Measurements from ENCODE around the gene AMELX. TPM values are rescaled to one million over a fixed set of nuclear protein-coding genes. Genes with fewer than 3 reads are reported as not detected.

AMELX gene
- not detected in 2 replicates for total RNA-seq

DNA sequence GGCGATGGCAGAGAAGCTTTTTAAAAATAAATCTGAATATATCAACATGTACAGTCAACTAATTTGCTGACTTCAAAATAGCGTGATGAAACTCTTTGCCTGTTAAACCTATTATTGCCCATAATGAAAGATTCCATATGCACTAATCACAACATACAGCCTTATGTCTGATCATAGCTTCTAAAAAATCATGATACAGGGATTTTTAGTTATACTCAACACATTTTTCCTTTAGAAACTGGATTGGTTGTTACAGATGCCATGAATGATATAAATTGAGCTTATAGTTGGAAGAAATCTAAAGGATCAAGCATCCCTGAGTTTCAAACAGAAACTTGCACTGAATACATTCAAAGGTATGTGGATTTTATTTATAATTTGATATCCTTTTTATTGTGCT, at the start of gene AMELX:
Gene AMELX, plus strand, starts transcription at position 301 of the 400 bp plus-strand sequence. CDS start 1,376 bp downstream, outside the sequence.
- TF ChIP-seq, protein P1, sequence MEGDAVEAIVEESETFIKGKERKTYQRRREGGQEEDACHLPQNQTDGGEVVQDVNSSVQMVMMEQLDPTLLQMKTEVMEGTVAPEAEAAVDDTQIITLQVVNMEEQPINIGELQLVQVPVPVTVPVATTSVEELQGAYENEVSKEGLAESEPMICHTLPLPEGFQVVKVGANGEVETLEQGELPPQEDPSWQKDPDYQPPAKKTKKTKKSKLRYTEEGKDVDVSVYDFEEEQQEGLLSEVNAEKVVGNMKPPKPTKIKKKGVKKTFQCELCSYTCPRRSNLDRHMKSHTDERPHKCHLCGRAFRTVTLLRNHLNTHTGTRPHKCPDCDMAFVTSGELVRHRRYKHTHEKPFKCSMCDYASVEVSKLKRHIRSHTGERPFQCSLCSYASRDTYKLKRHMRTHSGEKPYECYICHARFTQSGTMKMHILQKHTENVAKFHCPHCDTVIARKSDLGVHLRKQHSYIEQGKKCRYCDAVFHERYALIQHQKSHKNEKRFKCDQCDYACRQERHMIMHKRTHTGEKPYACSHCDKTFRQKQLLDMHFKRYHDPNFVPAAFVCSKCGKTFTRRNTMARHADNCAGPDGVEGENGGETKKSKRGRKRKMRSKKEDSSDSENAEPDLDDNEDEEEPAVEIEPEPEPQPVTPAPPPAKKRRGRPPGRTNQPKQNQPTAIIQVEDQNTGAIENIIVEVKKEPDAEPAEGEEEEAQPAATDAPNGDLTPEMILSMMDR (conservative IDR thresholded peaks at IDR 0.05; ENCODE audit: low read depth, low read length), result no peak
- no peak within 1 kb of the TSS for H3K4me3 ChIP-seq (ENCODE audit: low read depth, low read length)
- DNase-seq (ENCODE audit: low read depth), result no peak

DNA sequence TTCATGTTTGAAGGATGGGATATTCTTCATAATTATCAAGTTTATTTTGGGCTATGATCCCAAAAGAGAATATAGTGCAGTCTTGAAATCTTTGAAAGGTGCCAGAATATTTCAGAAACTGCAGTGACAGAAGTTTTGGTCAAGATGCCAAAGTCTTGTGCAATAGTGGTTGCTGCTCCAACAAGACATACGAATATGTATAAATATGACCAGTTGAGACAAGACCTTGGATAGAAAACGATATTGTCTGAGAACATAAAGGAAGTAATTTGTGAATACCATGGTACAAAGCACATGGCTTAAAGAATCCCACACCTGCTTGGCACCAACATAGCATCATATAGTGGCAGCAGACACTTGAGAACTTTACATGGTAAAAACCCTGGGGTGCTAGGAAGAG, 48.6 kb upstream of the AMELX start:
- TF ChIP-seq, protein P1 (conservative IDR thresholded peaks at IDR 0.05; ENCODE audit: low read depth, low read length), result no peak
- DNase-seq (ENCODE audit: low read depth), result no peak
- H3K4me3 ChIP-seq (ENCODE audit: low read depth, low read length), result no peak overlapping the region

DNA sequence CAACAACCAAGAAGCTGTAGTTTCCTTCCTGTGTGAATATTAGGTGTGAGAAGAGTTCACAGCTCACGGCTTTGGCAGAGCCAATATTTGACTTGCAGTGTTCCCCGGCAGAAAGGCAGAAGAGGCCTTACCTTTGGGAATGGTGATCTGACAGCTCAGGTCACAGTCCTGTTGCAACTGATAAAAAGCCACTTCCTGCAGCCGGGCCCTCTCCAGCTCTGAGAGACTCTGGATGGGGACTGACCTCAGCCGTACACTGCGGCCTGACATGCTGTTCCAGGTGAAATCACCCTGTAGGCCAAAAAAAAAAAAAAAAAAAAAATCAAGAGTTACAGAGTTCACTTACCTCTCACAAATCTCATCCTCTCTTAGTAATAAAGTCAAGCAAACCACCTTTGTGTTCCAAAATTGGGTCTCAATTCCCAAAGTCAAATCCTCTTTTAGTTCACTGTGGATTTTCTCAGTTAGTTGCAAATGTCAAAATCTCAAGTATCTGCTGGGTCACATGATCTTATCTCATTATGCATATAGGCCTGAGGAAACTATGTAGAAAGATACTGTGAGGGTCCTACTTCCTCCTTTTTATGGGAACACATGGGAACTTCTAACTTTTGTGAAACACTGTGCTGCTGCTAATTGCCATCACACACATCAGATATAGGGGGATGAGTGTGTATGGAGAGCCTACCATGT, 38.6 kb upstream of the AMELX start:
- DNase-seq (ENCODE audit: low read depth), result no peak
- no peak overlapping the region for H3K4me3 ChIP-seq (ENCODE audit: low read depth, low read length)
- TF ChIP-seq, protein P1 (conservative IDR thresholded peaks at IDR 0.05; ENCODE audit: low read depth, low read length), result no peak

DNA sequence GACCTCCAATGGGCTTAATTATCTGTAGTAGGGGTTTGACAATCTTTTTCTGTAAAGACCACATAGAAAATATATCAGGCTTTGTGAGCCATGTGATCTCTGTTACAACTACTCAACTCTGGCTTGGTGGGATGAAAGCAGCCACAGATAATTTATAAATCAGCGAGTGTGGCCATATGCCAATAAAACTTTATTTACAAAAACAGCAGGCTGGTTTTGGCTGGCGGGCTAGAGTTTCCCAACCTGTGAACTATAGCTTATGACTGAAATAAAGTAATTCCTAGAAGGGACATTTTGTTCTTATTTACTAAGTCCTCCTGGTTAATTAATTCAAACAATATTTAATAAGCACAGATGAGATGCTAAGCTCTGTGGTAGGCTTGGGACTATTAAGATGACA, 35.9 kb upstream of the AMELX start:
- no peak for DNase-seq (ENCODE audit: low read depth)
- TF ChIP-seq, protein P1 (conservative IDR thresholded peaks at IDR 0.05; ENCODE audit: low read depth, low read length), result no peak
- no peak overlapping the region for H3K4me3 ChIP-seq (ENCODE audit: low read depth, low read length)

DNA sequence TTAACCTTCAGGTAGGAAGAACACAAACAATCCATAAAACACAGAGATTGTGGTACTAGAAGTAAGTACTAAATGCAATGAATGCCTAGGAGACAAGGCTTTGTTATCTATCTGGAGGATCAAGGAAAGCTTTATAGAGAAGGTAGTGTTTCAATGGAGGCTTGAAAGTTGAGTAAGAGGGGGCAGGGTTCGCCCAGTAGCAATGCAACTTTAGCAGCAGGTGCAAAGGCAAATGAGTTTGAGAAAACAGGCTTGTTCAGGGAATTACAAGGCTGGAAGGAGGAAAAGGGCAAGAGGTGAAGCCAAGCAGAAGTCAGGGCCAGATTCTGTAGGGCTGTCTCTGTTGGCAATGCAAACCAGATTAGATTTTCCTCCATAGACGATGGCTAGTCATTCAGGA, 35.5 kb upstream of the AMELX start:
- TF ChIP-seq, protein P1 (conservative IDR thresholded peaks at IDR 0.05; ENCODE audit: low read depth, low read length), result no peak
- no peak overlapping the region for H3K4me3 ChIP-seq (ENCODE audit: low read depth, low read length)
- DNase-seq (ENCODE audit: low read depth), result no peak

DNA sequence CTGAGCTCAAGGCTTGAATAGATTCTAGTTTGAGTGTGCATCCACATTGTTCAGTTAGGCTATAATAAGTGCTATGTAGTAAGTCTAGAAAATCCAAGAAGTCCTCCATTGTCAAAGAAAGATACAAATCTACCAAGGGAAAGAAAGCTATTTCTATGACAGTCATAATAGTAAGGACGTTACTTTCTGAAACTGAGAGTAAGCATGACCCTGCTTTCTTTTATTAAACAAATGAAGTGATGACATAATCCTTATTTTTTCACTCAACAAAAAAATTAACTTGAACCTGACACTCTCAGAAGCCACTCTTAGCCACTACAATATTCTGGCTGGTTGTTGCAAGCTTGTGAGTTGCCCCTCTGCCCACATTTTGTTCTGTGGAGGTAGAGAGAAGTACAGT, 33.8 kb upstream of the AMELX start:
- TF ChIP-seq, protein P1 (conservative IDR thresholded peaks at IDR 0.05; ENCODE audit: low read depth, low read length), result no peak
- no peak for DNase-seq (ENCODE audit: low read depth)
- no peak overlapping the region for H3K4me3 ChIP-seq (ENCODE audit: low read depth, low read length)

DNA sequence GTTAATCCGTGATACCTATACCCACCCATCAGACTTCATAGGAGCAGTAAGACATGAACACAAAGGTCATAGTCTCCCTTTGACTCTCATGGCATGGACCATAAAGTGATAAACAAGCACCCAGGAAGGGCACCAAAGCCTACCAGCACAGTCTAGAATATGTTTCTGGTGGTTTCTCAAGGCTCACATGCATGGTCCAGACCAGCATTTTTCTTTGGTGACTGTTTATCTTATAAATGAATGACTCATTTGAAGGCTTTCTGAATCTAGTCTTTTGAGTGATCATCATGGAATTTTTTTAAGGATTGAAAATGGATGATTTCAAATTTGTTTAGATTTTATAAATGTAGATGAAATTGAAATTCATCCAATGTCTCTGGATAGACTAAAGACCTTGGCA, 32.0 kb upstream of the AMELX start:
- DNase-seq (ENCODE audit: low read depth), result peak; percentile 3
- TF ChIP-seq, protein P1 (conservative IDR thresholded peaks at IDR 0.05; ENCODE audit: low read depth, low read length), result no peak
- no peak overlapping the region for H3K4me3 ChIP-seq (ENCODE audit: low read depth, low read length)
